Adrenal gland (tissue), 5 donors: ENCODE results near the gene EMP1.

Experiments used
- POLR2A ChIP-seq, 2 donors: fragments of 450-650 bp; IDR thresholded peaks; one replicate each; pipeline ENCODE4 v1.6.1; 2017; ENCODE audit warnings: antibody characterized with exemption in 2 of 2, mild to moderate bottlenecking in 2 of 2, moderate library complexity in 1 of 2
- TF ChIP-seq, protein P1 (sequence below), 6 experiments: fragments of 450-650 bp in 4 of 6; fragments of 200-600 bp in 2 of 6; sonication (generic) in 1 of 6; IDR thresholded peaks; 1 replicate in 5 of 6; 2 replicates in 1 of 6; pipeline versions ENCODE4 v1.5.1 to v1.8.0; 2016 to 2021; ENCODE audit warnings: antibody characterized with exemption in 6 of 6, mild to moderate bottlenecking in 2 of 6, moderate library complexity in 1 of 6
- donor health status: DM: no; HTN: no; CAD: no.

DNA sequence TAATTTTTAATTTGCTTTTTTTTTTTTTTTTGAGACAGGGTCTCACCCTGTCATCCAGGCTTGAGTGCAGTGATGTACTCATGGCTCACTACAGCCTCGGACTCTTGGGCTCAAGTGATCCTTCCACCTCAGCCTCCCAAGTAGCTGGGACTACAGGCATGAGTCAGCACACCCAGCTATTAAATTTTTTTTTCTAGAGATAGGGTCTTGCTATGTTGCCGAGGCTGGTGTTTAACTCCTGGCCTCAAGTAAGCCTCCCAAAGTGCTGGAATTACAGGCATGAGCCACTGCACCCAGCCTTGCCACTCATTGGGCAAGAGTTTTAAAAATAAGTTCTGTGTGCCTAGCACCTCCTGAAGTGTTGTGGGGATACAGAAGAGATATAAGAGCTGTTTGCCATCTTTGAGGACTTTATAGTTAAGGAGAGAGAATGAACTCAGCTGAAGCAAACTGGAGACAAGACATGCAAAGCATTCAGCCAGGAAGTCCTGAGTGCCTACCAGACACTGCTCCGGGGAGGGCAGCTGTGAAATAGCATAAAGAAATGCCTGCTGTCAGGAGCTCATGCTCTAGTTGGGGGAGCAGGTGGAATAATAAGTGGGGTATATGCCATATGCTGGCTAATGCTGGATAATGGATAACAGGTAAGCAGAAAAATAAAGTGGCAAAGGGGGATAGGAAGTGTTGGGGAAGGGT, 15.0 kb upstream of the EMP1 start:
- TF ChIP-seq, protein P1, sequence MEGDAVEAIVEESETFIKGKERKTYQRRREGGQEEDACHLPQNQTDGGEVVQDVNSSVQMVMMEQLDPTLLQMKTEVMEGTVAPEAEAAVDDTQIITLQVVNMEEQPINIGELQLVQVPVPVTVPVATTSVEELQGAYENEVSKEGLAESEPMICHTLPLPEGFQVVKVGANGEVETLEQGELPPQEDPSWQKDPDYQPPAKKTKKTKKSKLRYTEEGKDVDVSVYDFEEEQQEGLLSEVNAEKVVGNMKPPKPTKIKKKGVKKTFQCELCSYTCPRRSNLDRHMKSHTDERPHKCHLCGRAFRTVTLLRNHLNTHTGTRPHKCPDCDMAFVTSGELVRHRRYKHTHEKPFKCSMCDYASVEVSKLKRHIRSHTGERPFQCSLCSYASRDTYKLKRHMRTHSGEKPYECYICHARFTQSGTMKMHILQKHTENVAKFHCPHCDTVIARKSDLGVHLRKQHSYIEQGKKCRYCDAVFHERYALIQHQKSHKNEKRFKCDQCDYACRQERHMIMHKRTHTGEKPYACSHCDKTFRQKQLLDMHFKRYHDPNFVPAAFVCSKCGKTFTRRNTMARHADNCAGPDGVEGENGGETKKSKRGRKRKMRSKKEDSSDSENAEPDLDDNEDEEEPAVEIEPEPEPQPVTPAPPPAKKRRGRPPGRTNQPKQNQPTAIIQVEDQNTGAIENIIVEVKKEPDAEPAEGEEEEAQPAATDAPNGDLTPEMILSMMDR (IDR thresholded peaks at IDR 0.05): no peak
- TF ChIP-seq POLR2A (IDR thresholded peaks at IDR 0.05): no peak
